HG02588 (cell line): ENCODE measurements around the gene LACTBL1.

Source experiments
- ATAC-seq: cut with Tn5 transposase; IDR thresholded peaks from one replicate; pipeline ENCODE4 v1.9.1; 2021; ENCODE audit warnings: mild to moderate bottlenecking, moderate library complexity; ENCODE audit not compliant: unreplicated experiment

Gene LACTBL1

DNA sequence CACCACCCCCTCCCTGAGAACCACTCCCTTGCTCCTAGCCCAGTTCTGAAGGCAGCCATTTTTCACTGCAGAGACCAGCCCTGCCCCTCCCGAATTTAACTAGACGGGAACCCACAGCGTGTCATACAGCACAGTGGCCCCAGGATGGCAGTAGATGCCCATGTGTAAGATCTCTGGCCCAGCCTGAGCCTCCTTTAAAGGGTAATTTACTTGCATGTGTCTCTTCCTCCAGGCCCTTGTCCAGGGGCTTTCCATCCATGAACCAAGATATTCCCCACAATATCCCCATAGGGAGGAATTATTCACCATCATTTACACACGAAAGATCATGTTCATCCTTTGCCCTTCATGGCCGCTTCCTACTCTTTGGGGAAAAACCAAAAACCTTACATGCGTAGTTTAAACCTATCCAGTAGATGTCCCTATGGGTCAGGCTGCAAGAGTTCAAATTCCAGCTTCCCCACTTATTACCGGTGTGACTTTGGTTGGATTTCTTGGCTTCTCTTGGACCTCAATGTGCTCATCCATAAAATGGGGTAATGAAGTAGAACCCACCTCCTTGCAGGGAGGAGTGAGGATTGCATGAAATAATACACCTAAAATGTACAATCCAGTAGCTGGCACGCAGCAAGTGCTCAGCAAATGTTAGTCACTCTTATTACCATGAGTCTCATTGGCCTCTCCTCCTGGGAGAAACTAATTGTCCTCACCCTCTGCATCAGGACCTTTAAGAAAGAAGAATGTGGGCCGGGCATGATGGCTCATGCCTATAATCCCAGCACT, 4.0 kb upstream of the LACTBL1 start:
- no peak for ATAC-seq

DNA sequence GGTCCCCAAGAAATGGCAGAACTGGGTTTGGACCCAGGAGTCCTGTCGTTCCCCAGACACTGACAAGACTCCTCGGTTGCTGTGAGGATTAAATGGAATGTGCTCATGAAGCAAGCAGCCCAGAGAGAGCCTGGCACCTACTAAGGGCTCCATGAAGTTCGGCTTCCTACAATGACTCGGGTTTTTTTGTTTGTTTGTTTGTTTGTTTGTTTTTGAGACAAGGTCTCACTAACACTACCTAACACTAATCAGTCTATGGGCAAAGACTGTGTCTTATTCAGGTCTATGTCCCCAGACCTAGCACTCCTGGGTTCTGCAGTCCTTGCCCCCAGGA, 3.4 kb upstream of the LACTBL1 start:
- ATAC-seq, result no peak

GRCh38 chr1:22975694-22976093, 3.0 kb upstream of the LACTBL1 start:
- ATAC-seq, result no peak

GRCh38 chr1:22971611-22972405, 858 bp downstream of the LACTBL1 start:
- no peak for ATAC-seq

DNA sequence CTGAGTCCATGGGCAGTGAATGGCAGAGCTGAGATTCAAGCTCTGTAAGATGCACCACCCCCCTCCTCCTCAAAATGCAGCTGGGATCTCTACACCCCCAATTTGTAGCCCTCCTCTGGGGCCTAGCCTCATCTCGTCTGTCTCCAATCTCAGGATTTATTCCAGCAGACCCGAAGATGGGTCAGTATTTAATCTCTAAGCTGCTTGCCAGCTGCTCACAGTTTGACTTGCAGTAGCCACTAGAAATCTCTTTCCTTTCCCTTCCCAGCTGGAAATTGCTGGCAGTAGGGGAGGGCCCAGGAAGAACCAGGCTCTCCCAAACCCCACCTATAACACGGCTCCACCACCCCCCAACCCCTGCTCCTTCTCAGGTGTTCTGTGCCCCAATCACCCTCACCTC, 1.5 kb downstream of the LACTBL1 start:
- ATAC-seq, result no peak

DNA sequence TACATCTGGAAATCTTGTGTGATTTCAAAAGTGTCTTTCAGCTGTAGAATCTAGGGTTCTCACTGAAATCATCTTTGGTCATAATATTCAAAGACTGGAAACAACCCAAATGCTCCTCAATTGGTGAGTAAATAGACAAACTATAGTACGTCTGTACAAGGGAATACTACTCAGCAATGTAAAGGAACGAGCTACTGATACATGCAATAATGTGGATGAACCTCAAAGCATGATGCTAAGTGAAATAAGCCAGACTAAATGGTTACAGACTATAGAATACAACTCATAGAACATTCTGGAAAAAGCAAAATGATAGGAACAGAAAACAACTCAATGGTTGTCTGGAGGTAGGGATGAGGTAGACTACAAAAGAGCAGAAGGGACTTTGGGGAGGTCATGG, 2.6 kb downstream of the LACTBL1 start:
- ATAC-seq, result no peak

DNA sequence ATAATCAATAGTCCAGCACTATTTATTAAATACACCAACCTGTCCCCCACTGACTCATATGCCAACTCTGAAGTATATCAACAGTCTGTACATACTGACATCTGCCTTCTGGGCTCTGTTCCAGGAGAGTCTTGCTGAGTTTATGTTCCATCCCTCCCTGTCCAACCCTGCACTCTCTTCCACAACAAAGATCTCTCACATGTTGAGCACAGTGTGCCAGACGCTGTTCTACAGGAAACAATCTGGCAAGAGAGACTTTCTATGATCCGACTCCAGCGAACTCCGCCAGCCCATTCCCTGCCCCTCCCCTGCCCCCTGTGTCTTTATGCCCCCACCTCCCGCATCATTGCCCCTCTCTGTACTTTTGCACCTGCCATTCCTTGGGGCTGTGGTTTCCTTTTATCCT, 3.4 kb downstream of the LACTBL1 start:
- no peak for ATAC-seq

DNA sequence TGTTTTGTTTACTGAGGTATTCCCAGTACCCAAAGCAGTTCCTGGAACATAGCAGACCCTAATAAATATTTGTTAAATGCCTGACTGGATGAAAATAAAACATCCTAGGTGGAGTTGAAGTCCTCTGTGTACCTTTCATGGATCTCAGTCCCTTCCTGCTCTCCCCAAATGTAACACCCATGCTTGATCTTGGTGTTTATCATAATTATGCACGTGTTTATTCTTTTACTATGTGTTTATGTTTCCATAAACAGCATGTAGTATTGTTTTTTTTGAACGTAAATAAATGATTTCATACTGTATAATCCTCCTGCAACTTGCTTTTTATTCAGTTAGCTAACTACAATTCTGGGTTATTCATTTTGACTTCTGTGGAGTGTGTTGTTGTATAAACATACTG, 4.8 kb downstream of the LACTBL1 start:
- no peak for ATAC-seq

DNA sequence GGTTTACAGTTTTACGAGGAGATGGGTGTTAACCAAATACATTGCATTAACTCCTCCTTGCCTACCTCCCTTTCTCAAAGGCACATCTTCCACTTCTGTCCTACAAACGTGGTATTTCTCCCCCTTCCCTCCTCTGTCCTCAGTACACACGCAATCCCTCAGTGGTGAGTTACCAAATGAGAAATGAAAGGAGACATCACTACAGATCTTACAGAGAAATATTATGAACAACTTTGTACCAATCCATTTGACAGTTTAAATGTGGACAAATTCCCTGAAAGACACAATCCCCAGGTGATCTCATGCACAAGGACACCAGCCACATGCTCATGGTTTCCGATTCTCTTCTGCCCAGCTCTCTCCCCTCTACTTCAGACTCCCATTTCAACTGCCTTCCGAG, 6.4 kb downstream of the LACTBL1 start:
- no peak for ATAC-seq

DNA sequence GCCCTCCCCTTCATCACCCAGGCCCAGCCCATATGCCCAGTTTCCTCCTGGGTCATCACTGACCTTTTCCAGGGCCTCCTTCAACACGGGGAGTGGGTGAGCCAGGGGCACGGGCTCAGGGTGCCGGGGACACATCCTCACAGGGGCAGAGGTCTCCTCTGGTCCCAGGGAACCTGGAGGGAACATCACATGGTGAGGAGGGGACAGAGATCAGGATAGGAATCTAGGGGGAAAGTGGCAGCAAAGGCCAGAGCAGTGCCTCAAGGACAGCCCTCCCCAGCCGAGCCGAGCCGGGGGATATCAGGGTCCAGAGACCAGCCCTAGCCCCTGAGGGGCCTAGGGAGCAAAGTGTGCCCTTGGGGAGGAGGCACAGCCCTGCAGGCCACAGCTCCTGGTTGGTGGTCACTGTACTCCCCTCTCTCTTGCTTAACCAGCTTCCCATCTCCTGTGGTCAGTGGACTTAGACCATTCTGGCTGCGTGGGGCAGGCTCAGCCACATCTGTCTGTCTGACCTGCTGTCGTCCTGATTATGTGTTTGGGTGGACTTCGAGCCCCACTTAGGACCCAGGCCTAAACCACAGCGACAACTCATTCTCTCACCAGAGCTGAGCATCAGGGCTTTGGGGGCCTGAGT, 9.5 kb downstream of the LACTBL1 start:
- ATAC-seq, result no peak

DNA sequence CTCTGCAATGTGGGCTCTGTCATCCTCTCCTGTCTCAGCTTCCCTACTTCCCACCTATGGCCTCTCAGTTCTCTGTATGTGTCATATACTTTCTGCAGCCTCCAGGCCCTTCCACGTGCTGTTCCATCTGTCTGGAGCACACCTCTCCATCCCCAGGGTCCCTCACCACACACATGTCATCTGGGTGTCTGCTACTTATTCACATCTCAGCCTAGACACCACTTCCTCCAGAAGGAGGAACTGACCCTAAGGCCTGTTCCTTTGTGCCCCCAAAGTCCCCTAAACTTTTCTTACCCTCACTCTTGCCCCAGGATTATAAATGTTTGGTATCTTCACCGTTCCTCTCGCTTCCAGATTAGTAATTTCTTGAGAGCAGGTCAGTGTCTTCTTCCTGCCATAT, 10.1 kb downstream of the LACTBL1 start:
- no peak for ATAC-seq

DNA sequence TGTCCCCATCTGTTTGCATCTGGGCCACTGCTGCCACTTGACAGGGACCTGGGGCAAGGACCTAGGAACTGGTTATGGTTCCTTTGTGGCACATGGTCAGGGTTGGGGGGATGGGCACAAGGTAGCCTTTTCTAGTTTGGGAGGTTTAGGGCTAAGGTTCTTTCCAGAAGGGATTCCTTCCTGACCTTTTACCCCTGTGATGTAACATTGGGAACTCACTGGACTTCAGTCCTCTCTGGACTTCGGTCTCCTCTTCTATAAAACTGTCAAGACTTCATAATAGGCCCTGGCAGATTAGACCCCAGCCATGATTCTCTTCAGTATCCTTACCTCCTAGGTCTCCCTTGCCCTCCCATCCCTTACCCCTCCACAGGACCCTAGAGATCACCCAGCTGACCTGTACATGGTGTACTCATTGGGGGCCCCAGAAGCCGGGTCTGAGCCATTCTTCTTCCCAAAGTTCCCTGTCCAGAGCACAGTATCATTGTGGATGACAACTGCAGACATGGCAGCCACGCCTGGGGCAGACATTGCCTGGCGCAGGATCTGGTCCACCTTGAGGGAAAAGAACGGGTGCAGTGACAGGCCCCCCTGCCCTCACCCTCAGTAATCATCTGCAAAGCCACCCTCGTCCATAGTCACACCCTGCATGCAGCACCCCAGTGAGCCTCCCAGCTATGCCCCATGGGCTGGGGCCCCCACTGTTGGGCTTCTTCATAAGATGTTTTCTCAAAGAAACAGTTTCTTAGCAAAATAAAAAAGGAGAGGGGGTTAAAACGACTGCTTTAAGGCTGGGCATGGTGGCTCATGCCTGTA, 12.9 kb downstream of the LACTBL1 start:
- no peak for ATAC-seq

DNA sequence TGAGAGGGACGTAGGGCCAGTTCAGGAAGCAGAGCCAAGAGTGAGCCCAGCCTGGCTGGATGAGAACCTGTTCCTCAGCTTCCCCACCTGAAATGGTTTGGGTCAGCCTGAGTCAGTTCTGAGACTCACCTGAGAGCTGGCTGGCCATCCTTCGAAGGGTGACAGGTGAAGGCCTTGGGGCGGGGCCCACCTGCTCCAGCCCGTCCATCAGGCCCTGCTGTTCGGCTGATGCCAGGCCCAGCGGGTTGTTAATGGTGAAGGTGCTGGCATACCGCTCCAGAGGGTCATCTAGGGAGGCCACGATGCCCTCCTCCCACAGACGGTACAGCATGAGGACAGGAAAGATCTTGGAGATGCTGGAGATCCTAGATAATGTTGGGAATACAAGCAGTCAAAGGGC, 14.1 kb downstream of the LACTBL1 start:
- ATAC-seq, result no peak

DNA sequence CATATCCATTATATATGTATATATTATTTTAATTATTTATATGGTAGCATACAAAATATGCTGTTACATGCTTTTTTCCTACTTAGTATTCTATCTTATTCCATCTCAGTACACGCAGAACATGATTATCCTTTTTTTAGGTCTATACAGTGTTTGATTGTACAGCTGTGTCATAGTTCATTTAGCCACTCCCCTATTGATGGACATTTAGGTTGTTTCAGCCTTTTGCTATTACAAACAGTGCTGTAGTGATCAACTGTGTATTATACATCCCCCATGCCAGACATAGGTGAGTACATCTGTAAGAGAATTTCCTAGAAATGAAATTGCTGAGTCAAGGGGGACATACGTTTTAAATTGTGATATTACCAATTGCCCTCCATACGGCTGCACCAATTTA, 15.6 kb downstream of the LACTBL1 start:
- no peak for ATAC-seq

GRCh38 chr1:22955146-22955545, 17.5 kb downstream of the LACTBL1 start:
- ATAC-seq, result no peak

- ATAC-seq, result no peak
These were observed 18.9 kb downstream of the LACTBL1 start for GRCh38 chr1:22953740-22954141.

- ATAC-seq, result no peak
These were observed 19.5 kb downstream of the LACTBL1 start for GRCh38 chr1:22953057-22953739.

DNA sequence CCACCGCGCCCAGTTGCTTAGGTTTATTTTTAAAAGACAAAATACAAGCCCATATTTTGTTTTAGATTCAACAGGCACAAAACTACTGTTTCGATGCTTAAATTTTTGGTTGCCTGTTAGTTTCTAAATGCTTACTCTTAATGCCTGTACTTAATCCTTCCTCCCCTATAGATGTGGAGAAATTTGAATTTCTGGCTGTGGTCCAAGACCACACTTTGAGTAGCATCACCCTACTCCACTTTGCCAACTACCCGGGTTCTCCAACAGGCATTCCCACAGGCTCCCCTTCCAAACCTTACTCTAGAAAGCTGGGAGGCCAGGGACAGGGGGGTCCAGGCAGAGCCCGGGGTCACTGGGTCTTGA, 20.0 kb downstream of the LACTBL1 start:
- no peak for ATAC-seq

DNA sequence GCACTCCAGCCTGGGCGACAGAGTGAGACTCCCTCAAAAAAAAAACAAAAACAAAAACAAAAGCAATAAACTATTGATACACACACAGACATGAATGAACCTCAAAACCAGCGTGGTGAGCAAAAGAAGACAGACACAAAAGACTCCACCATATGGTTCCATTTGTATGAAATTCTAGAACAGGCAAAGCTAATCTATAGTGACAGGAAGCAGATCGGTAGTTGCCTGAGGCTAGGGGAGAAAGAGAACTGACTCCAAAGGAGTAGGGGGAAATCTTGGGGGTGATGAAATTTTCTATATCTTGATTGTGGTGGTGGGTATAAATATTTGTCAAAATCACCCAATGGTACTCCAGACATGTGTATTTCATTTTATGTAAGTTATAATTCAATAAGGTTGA, 20.9 kb downstream of the LACTBL1 start:
- ATAC-seq, result no peak

DNA sequence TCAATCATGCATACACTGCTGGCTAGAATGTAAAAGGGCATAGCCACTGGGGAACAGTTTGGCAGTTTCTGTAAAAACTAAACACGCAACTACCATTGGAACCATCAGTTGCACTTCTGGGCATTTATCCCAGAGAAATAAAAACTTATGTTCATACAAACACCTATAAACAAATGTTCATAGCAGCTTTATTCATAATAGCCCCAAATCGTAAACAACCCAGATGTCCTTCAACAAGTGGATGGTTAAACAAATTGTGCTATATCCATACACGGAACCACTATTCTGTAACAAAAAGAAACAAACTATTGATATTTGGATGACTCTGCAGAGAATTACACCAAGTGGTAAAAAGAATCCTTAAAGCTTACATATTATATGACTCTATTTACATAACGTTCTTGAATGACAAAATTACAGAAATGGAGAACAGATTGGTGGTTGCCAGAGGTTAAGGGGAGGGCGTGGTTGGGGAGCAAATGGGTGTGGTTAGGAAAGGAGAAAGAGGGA, 22.8 kb downstream of the LACTBL1 start:
- no peak for ATAC-seq
